Sciatic nerve (tissue), 2 donors: ENCODE data around the gene EPHB3. TPM values are rescaled to one million over a fixed set of nuclear protein-coding genes. Genes with fewer than 3 reads are reported as not detected.
"Not testable (repeated sequence)": the region's sequence is repeated elsewhere in the genome, so short reads cannot be mapped to it uniquely, and the experiment has no call there.

ENCODE experiments used
- ATAC-seq: fragments of 200-7000 bp; cut with Tn5 transposase; one replicate; pipeline ENCODE4 v1.9.1; 2020; ENCODE audit warnings: mild to moderate bottlenecking, moderate library complexity
- DNase-seq: peaks from one replicate; pipeline ENCODE4 v3.0.0-alpha.2; 2020; ENCODE audit warnings: low spot score
- intact Hi-C: fragments of 100-400 bp; cut with DNase I; formaldehyde crosslinking; loops from one replicate; pipeline ENCODE4 v1.14.2; 2022
- total RNA-seq: library from RNA; stranded (reverse); fragmentation: NEBNext Ultra II Directional; extraction: Animal tissue kit (Norgen Biotek cat#: 25700); gene quantifications from one replicate; pipeline ENCODE4 v1.2.1, GENCODE V29; 2021
- donor health status: DM: no; HTN: no; CAD: no.
- donor health status: DM: no; HTN: no; CAD: no.

Gene EPHB3
- total RNA-seq, 1 donor from 2014 or later, result 15.2 TPM

DNA sequence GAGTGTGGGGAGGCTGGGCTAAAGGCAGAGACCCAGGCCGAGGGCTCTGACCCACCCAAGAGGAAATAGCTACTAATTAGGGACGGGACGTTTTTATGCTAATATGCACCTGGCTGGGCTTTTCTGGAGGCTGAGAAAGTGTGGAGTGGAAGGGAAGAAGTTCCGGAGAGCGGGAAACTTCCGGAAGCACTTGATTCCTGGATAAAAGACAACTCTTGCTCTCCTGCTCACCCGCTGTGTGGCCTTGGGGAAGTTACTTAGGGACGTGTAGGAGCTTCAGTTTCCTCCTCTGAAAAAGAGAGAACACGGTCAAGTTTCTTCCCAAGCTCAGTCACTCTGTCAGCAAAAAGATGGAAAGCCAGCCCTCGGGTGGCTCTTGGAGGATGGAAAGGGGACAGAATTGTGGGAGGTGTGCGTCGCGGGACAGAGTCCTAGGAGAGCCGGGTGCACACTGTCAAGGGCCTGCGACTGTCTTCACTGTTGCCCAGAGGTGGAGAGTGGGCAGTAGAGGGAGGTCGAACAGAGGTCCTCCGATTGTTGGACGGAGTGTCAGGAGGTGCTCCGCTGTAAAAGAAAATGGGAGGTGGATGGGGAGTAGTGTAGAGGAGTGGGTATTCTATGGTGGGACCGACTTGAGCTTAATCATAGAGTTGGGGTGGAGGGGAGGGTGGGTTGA lies 43.2 kb downstream of the EPHB3 start:
- intact Hi-C loops, result no loop called here
- no peak for ATAC-seq
- no peak for DNase-seq

DNA sequence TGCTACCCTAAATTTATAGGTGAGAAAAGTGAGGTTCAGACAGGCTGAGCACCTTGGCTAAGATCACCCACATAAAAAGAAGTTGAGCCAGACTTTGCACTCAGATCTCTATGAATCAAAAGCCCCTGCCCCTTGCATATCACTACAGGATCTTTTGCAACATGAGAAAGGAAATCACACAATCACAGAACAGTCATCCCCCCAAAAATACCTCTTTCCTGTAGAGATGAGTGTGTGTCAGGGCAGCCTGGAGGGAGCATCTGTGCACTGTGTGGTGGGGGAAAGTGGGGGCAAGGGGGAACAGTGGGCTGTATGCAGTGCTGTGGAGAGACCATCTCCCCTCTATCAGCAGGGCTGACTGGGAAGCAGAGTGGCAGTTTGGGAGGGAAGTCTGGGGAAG lies 46.6 kb downstream of the EPHB3 start:
- intact Hi-C loops, result no loop called here
- DNase-seq (no peak), ATAC-seq (no peak)

DNA sequence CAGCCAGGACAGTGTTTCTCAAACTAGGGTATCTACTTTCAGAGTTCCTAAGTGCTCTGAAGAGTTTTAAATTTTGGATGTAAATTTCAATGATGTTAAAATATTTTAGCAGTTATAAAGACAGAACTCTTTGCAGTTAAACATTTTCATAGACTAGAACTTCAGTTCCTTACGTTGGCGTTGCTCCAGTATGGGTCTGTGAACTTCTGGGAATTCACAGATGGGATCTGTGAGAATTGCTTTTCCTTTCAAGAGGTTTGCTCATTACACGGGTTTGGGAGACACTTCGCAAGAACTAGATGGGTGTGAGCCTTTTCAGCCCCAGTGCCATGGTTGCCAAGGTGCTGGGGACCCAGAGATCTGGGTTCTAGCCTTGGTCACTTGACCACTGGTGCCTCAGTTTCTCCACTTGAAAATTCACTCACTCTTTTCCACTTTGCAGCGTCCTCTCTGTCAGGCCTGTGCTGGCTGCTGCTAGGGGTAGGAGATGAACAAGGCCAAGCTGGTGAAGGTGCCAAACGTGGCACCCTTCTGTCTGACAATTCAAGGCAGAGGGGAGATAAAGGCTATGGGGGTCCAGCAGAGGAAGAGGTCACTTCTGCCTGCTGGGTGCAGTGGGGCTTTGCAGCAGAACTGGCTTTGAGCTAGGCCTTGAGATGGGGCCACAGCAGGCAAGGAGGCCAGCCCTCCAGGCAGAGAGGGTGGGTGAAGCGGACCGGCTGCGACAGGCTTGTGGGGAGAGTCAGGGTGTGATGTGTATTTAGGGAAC lies 48.1 kb downstream of the EPHB3 start:
- ATAC-seq, result no peak
- intact Hi-C loops, result no loop called here
- DNase-seq, result no peak

GRCh38 chr3:184610245-184610871 lies 48.8 kb downstream of the EPHB3 start:
- intact Hi-C loops, result no loop called here
- DNase-seq, result no peak
- ATAC-seq, result no peak

DNA sequence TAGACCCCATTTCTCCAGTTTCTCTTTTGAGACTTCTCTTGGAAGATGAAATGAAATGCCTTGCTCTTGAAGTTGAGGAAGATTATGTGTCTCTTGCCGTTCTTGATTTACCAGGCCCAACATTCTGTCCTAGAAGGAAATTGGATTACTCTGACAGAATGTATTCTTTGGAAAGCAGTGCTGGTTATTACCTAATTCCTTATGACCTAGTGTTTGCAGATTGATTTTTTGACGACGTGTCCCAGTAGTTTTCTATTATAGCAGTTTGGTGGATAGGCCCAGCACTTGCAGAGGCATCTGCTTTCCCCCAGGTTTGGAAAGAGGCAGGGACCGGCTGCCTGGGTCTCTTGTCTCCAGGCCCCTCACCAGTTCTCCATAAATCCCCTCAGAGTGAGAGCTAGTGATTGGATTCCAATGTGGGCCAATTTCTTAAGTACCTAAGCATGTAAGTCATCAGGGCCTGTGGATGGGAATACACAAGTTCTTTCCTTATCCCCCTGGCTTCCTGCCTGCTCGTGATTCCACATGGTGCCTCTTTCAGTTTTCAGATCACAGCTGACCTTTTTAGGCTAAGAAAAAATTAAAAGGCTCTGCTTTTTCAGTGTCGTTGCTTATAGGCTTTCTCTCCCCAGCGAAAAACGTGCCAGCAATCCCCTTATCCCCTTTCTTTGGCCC lies 50.2 kb downstream of the EPHB3 start:
- intact Hi-C loops, result no loop called here
- ATAC-seq (peak; percentile 81), DNase-seq (no peak)

- intact Hi-C loops, result no loop called here
- DNase-seq (no peak), ATAC-seq (no peak)
These were observed 53.8 kb downstream of the EPHB3 start for GRCh38 chr3:184615396-184615795.

GRCh38 chr3:184616436-184616835 lies 54.9 kb downstream of the EPHB3 start:
- intact Hi-C loops, result no loop called here
- no peak for DNase-seq
- peak; percentile 27 for ATAC-seq

GRCh38 chr3:184617306-184617705 lies 55.7 kb downstream of the EPHB3 start:
- ATAC-seq, intact Hi-C loops, DNase-seq: not testable (repeated sequence)

GRCh38 chr3:184618811-184619210 lies 57.2 kb downstream of the EPHB3 start:
- DNase-seq, result no peak
- intact Hi-C loops, result no loop called here
- ATAC-seq, result peak; percentile 33

GRCh38 chr3:184619369-184619768 lies 57.8 kb downstream of the EPHB3 start:
- no peak for ATAC-seq
- DNase-seq, result no peak
- intact Hi-C loops, result no loop called here

GRCh38 chr3:184619787-184620430 lies 58.3 kb downstream of the EPHB3 start:
- ATAC-seq, result peak; percentile 11
- DNase-seq, result no peak
- intact Hi-C loops, result no loop called here

GRCh38 chr3:184620475-184621119 lies 59.0 kb downstream of the EPHB3 start:
- ATAC-seq (no peak), DNase-seq (no peak)
- intact Hi-C loops, result no loop called here

- DNase-seq, intact Hi-C loops, ATAC-seq: not testable (repeated sequence)
These were observed 60.6 kb downstream of the EPHB3 start for GRCh38 chr3:184622156-184622555.

DNA sequence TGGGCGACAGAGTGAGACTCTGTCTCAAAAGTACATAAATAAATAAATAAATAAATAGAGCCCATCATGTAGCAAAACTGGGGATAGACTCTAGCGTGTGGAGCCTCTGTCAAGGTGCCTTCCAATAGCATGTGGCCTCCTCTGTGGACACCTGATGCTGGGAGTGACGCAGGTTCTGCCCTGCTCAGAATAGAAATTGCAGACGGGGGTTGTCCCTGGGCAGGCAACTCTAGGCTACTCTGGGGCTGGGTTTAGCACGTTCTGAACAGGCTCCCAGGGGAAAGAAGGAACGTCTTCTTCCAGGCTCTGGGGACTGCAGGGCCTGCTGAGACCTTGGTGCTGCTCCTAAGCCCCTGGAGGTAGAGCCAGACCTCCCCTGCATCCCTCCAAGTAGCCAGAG lies 65.3 kb downstream of the EPHB3 start:
- ATAC-seq (no peak), DNase-seq (no peak)
- intact Hi-C loops, result no loop called here

- intact Hi-C loops, result no loop called here
- peak; percentile 41 for ATAC-seq
- no peak for DNase-seq
These were observed 68.1 kb downstream of the EPHB3 start for GRCh38 chr3:184629555-184630160.

DNA sequence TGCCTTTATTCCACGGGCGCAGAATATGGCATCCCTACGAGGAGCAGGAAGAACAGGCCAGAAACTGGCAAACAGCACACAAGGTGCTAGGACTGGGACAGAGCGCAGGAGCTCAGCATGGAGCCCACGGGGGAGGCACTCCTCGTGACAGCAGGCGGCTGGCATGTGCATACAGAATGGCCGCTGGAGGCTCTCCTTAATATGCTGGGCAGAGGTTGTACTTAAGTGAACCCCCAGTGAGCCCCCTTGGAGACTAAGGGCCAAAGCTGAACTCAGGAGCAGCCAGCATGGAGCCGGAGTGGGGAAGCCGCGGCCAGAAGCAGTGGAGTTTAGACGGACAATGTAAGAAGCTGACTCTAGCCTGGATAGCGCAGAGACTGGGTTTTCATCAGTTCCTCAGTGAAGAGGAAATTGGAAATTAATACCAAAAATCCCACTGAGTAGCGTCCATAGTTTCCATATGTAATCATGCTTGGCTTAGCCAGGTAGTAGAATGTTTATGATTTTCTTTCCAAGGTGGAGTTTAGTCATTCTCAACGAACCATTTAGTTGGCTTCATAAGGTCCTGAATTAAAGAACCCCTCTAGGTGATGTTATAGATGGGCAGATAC lies 69.4 kb downstream of the EPHB3 start:
- ATAC-seq (no peak), DNase-seq (no peak)
- intact Hi-C loops, result no loop called here

DNA sequence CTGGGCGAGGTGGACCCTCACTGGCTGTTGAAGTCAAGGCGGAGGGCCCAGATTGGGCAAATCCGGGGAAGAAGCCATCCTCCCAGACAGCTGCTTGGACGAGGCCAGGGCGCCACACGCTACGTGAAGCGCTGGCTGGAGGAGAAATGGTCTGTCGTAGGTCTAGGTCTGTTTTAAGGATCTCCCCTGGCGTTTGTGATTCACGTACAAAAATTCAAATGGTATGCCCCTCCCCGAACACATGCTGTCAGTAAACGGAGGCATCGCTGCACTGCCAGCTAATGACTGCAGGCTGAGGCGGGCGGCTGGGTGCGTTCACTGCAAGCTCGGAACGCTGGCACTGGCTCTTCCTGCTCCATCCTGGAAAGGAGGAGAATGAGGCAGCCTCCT lies 69.9 kb downstream of the EPHB3 start:
- intact Hi-C loops, result no loop called here
- DNase-seq (no peak), ATAC-seq (no peak)
